Mesenchymal stem cell (in vitro differentiated cells and primary cell): Measurements from ENCODE around the gene OPA1.

Experiments
- DNase-seq: peaks from one replicate; pipeline ENCODE4 v3.0.0-alpha.2; 2013
- H2AFZ ChIP-seq: one replicate; pipeline ENCODE4 v1.6.1; 2013; ENCODE audit warnings: low read depth, mild to moderate bottlenecking, control low read depth, inconsistent platforms, low read length, moderate library complexity
- H2AK5ac ChIP-seq: 2 replicates; pipeline ENCODE4 v1.6.1; 2013; ENCODE audit warnings: low read length, moderate library complexity, mild to moderate bottlenecking, inconsistent platforms; ENCODE audit not compliant: severe bottlenecking
- H2BK120ac ChIP-seq: one replicate; pipeline ENCODE4 v1.6.1; 2013; ENCODE audit warnings: low read depth, mild to moderate bottlenecking, inconsistent platforms, low read length, moderate library complexity
- H2BK12ac ChIP-seq, 2 experiments: one replicate each; pipeline ENCODE4 v1.6.1; 2013; ENCODE audit warnings: inconsistent platforms in 2 of 2, low read length in 2 of 2, mild to moderate bottlenecking in 2 of 2, moderate library complexity in 2 of 2, control low read depth in 1 of 2
- H2BK15ac ChIP-seq: one replicate; pipeline ENCODE4 v1.6.1; 2013; ENCODE audit warnings: mild to moderate bottlenecking, low read depth, inconsistent platforms; ENCODE audit not compliant: poor library complexity, severe bottlenecking
- H2BK5ac ChIP-seq: 2 replicates; pipeline ENCODE4 v1.6.1; 2013; ENCODE audit warnings: low read depth, mild to moderate bottlenecking, low read length, control low read depth, inconsistent platforms; ENCODE audit not compliant: poor library complexity, severe bottlenecking
- H3K14ac ChIP-seq, 2 experiments: one replicate each; pipeline ENCODE4 v1.6.1; 2013; ENCODE audit warnings: inconsistent platforms in 2 of 2, low read length in 2 of 2, control low read depth in 1 of 2, mild to moderate bottlenecking in 1 of 2, moderate library complexity in 1 of 2
- H3K18ac ChIP-seq, 2 experiments: one replicate each; pipeline ENCODE4 v1.6.1; 2013; ENCODE audit warnings: inconsistent platforms in 2 of 2, low read length in 2 of 2, control low read depth in 1 of 2, low read depth in 1 of 2, mild to moderate bottlenecking in 1 of 2
- H3K23ac ChIP-seq, 2 experiments: one replicate each; pipeline ENCODE4 v1.6.1; 2013; ENCODE audit warnings: inconsistent platforms in 2 of 2, low read length in 2 of 2, mild to moderate bottlenecking in 2 of 2, moderate library complexity in 2 of 2, control low read depth in 1 of 2
- H3K27ac ChIP-seq: 2 replicates; pipeline ENCODE4 v1.5.1; 2013; ENCODE audit warnings: mild to moderate bottlenecking, moderate library complexity, low read length, control low read depth, inconsistent platforms; ENCODE audit not compliant: poor library complexity, severe bottlenecking
- H3K27me3 ChIP-seq, 2 experiments: 2 replicates each; pipeline versions ENCODE4 v1.6.1 to v1.7.0; 2013; ENCODE audit warnings: low read length in 2 of 2, mild to moderate bottlenecking in 2 of 2, moderate library complexity in 2 of 2, control low read depth in 1 of 2, inconsistent platforms in 1 of 2; ENCODE audit not compliant: control insufficient read depth in 1 of 2, insufficient read depth in 1 of 2
- H3K36me3 ChIP-seq, 2 experiments: 2 replicates each; pipeline versions ENCODE4 v1.6.1 to v1.7.0; 2013; ENCODE audit warnings: low read length in 2 of 2, control low read depth in 1 of 2, inconsistent platforms in 1 of 2, low read depth in 1 of 2, mild to moderate bottlenecking in 1 of 2; ENCODE audit not compliant: insufficient read depth in 2 of 2, control insufficient read depth in 1 of 2
- H3K4ac ChIP-seq, 2 experiments: one replicate each; pipeline ENCODE4 v1.6.1; 2013; ENCODE audit warnings: inconsistent platforms in 2 of 2, low read length in 2 of 2, mild to moderate bottlenecking in 2 of 2, moderate library complexity in 2 of 2, control low read depth in 1 of 2, low read depth in 1 of 2
- H3K4me1 ChIP-seq: 2 replicates; pipeline ENCODE4 v1.6.1; 2013; ENCODE audit warnings: low read depth, low read length, control low read depth; ENCODE audit not compliant: control insufficient read depth, insufficient read depth
- H3K4me2 ChIP-seq: 2 replicates; pipeline ENCODE4 v1.6.1; 2013; ENCODE audit warnings: low read length, mild to moderate bottlenecking, inconsistent platforms; ENCODE audit not compliant: poor library complexity, severe bottlenecking
- H3K4me3 ChIP-seq, 2 experiments: 2 replicates each; pipeline versions ENCODE4 v1.5.1 to v1.7.0; 2013; ENCODE audit warnings: low read length in 2 of 2, mild to moderate bottlenecking in 2 of 2, control low read depth in 1 of 2, low read depth in 1 of 2; ENCODE audit not compliant: insufficient read depth in 1 of 2
- H3K79me1 ChIP-seq: replicated peaks from 2 replicates; pipeline ENCODE4 v1.6.1; 2013; ENCODE audit warnings: mild to moderate bottlenecking, control low read depth, low read length, inconsistent platforms; ENCODE audit not compliant: poor library complexity, severe bottlenecking
- H3K9ac ChIP-seq: 2 replicates; pipeline ENCODE4 v1.7.0; 2013; ENCODE audit warnings: mild to moderate bottlenecking, low read length, moderate library complexity
- H3K9me3 ChIP-seq: 2 replicates; pipeline ENCODE4 v1.7.0; 2013; ENCODE audit warnings: mild to moderate bottlenecking, low read length; ENCODE audit not compliant: control insufficient read depth
- H4K8ac ChIP-seq: one replicate; pipeline ENCODE4 v1.6.1; 2013; ENCODE audit warnings: inconsistent platforms, mild to moderate bottlenecking, low read length, moderate library complexity
- H4K91ac ChIP-seq: one replicate; pipeline ENCODE4 v1.6.1; 2013; ENCODE audit warnings: mild to moderate bottlenecking, low read length, inconsistent platforms
- WGBS: methylation state at CpG from one replicate; pipeline ENCODE4 v1.1.7; 2013; ENCODE audit warnings: mixed read lengths; 5-methylcytosine and 5-hydroxymethylcytosine counted together

Gene OPA1

GRCh38 chr3:193712938-193713337 is 119.9 kb downstream of the OPA1 start:
- H2AK5ac ChIP-seq = no peak overlapping the region
- no peak overlapping the region for H3K23ac ChIP-seq

GRCh38 chr3:193714523-193715137 is 121.6 kb downstream of the OPA1 start:
- H2AFZ ChIP-seq = no peak overlapping the region
- H2BK12ac ChIP-seq = no peak overlapping the region
- no peak for DNase-seq
- no peak overlapping the region for H3K4me3 ChIP-seq
- no peak overlapping the region for H3K14ac ChIP-seq
- 67% methylated on average over 4 of the region's 4 CpGs for WGBS
- H3K9me3 ChIP-seq = peaks cover 13% of the 10 kb centered on the region
- H3K18ac ChIP-seq = no peak overlapping the region
- no peaks in the 10 kb centered on the region for H3K79me1 ChIP-seq
- no peaks in the 10 kb centered on the region for H3K36me3 ChIP-seq
- H3K4me1 ChIP-seq = no peaks in the 10 kb centered on the region
- no peak overlapping the region for H3K4me2 ChIP-seq
- H4K91ac ChIP-seq = no peak overlapping the region
- H3K4ac ChIP-seq = no peak overlapping the region
- no peak overlapping the region for H2BK15ac ChIP-seq
- no peaks in the 10 kb centered on the region for H3K27me3 ChIP-seq
- H3K23ac ChIP-seq = no peak overlapping the region
- H2AK5ac ChIP-seq = no peak overlapping the region
- no peak overlapping the region for H2BK5ac ChIP-seq
- H2BK120ac ChIP-seq = no peak overlapping the region
- H4K8ac ChIP-seq = no peak overlapping the region
- no peak overlapping the region for H3K9ac ChIP-seq
- no peak overlapping the region for H3K27ac ChIP-seq

More at GRCh38 chr3:193712938-193713337, 119.9 kb downstream of the OPA1 start:
- no peak overlapping the region for H2BK5ac ChIP-seq
- H3K27me3 ChIP-seq = no peaks in the 10 kb centered on the region
- no peak overlapping the region for H3K4me2 ChIP-seq
- no peaks in the 10 kb centered on the region for H3K4me1 ChIP-seq
- H2AFZ ChIP-seq = no peak overlapping the region
- no peak overlapping the region for H2BK120ac ChIP-seq
- no peak overlapping the region for H3K9ac ChIP-seq
- H3K36me3 ChIP-seq = no peaks in the 10 kb centered on the region
- no peak overlapping the region for H4K8ac ChIP-seq
- H3K9me3 ChIP-seq = peaks cover 13% of the 10 kb centered on the region
- H2BK12ac ChIP-seq = no peak overlapping the region
- H3K4me3 ChIP-seq = no peak overlapping the region
- no peak overlapping the region for H3K4ac ChIP-seq
- no peak overlapping the region for H3K27ac ChIP-seq
- WGBS = 91% methylated on average over 5 of the region's 5 CpGs
- H3K18ac ChIP-seq = no peak overlapping the region
- no peak overlapping the region for H3K14ac ChIP-seq
- H2BK15ac ChIP-seq = no peak overlapping the region
- no peak overlapping the region for H4K91ac ChIP-seq
- DNase-seq = no peak
- no peaks in the 10 kb centered on the region for H3K79me1 ChIP-seq

DNA sequence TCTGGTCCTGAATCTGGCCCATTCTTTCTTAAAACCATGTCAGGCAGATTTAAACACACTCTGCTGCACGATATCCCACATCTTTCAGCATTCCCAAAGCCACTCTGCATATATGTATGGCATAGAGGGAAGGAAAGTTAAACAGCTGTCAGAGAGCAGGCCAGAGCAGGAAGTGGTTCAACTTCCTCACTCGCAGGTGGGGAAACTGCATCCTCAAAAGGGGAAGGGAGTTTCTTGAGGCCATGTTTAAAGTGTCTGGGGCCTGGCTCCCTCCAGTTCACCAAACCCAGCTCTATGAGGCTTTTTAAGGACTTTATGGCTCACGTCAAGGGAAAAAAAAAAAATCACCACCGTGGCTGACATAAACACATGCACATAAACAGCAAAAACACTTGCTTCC is 123.1 kb downstream of the OPA1 start:
- Histone ChIP-seq H3K79me1 (no peaks in the 10 kb centered on the region), H3K4me1 (no peaks in the 10 kb centered on the region), H3K27ac (no peak overlapping the region), H3K4me3 (no peak overlapping the region), H2AK5ac (no peak overlapping the region), H3K14ac (no peak overlapping the region), H3K9ac (no peak overlapping the region), H4K91ac (no peak overlapping the region), H2BK15ac (no peak overlapping the region), H3K18ac (no peak overlapping the region), H3K4me2 (no peak overlapping the region), H3K4ac (no peak overlapping the region), H3K27me3 (no peaks in the 10 kb centered on the region), H2BK5ac (no peak overlapping the region), H2BK12ac (no peak overlapping the region), H3K9me3 (peaks cover 13% of the 10 kb centered on the region), H2BK120ac (no peak overlapping the region), H3K23ac (no peak overlapping the region), H2AFZ (no peak overlapping the region), H3K36me3 (no peaks in the 10 kb centered on the region), H4K8ac (no peak overlapping the region)
- 65% methylated on average over 3 of the region's 4 CpGs for WGBS
- no peak for DNase-seq

GRCh38 chr3:193719735-193720134 is 126.7 kb downstream of the OPA1 start:
- Histone ChIP-seq H2AK5ac (no peak overlapping the region), H3K4me1 (no peaks in the 10 kb centered on the region), H2BK12ac (no peak overlapping the region), H2BK5ac (no peak overlapping the region), H4K8ac (no peak overlapping the region), H2BK120ac (no peak overlapping the region), H3K23ac (no peak overlapping the region), H2AFZ (no peak overlapping the region), H3K9me3 (peaks cover 3% of the 10 kb centered on the region), H3K4ac (no peak overlapping the region), H3K9ac (no peak overlapping the region), H3K18ac (no peak overlapping the region), H3K79me1 (no peaks in the 10 kb centered on the region), H3K27ac (no peak overlapping the region), H2BK15ac (no peak overlapping the region), H3K4me3 (no peak overlapping the region), H3K14ac (no peak overlapping the region), H3K27me3 (peaks cover 0 to 6% of the 10 kb centered on the region in 2 experiments), H3K4me2 (no peak overlapping the region), H3K36me3 (no peaks in the 10 kb centered on the region), H4K91ac (no peak overlapping the region)
- WGBS = 98% methylated on average over 5 of the region's 7 CpGs
- DNase-seq = no peak
